ENCODE measurements around the gene IRF9.

The IRF9 gene

GRCh38 chr14:24156840-24157239 is 4.2 kb upstream of the IRF9 start:
- no peak for TF ChIP-seq EGR1 (IDR thresholded peaks at IDR 0.05)
- TF ChIP-seq CREB1 (IDR thresholded peaks at IDR 0.05; ENCODE audit: low read depth), result no peak
- no peak for TF ChIP-seq TAF1 (IDR thresholded peaks at IDR 0.05; ENCODE audit: low read depth)
- TF ChIP-seq TEAD4 (IDR thresholded peaks at IDR 0.05), result no peak
- TF ChIP-seq MAX (IDR thresholded peaks at IDR 0.05), result no peak
- no peak for TF ChIP-seq EP300 (IDR thresholded peaks at IDR 0.05; ENCODE audit: borderline replicate concordance)
- no peak for TF ChIP-seq CEBPB (IDR thresholded peaks at IDR 0.05)
- TF ChIP-seq TCF12 (IDR thresholded peaks at IDR 0.05; ENCODE audit: low read depth), result no peak
- no peak for TF ChIP-seq YY1 (IDR thresholded peaks at IDR 0.05; ENCODE audit: low read depth)
- TF ChIP-seq NFIC (IDR thresholded peaks at IDR 0.05), result no peak
- TF ChIP-seq FOXM1 (IDR thresholded peaks at IDR 0.05; ENCODE audit: borderline replicate concordance, low read depth), result no peak
- no peak for TF ChIP-seq RAD21 (IDR thresholded peaks at IDR 0.05; ENCODE audit: low read depth)
- TF ChIP-seq ZBTB7A (IDR thresholded peaks at IDR 0.05; ENCODE audit: low read depth), result no peak
- TF ChIP-seq REST (IDR thresholded peaks at IDR 0.05; ENCODE audit: low read depth), result no peak
- TF ChIP-seq USF1 (IDR thresholded peaks at IDR 0.05), result no peak

GRCh38 chr14:24157331-24157730 is 3.7 kb upstream of the IRF9 start:
- TF ChIP-seq ZBTB7A (IDR thresholded peaks at IDR 0.05; ENCODE audit: low read depth) (no peak), TAF1 (IDR thresholded peaks at IDR 0.05; ENCODE audit: low read depth) (no peak), TEAD4 (IDR thresholded peaks at IDR 0.05) (no peak), RAD21 (IDR thresholded peaks at IDR 0.05; ENCODE audit: low read depth) (no peak), TCF12 (IDR thresholded peaks at IDR 0.05; ENCODE audit: low read depth) (no peak), NFIC (IDR thresholded peaks at IDR 0.05) (no peak), CEBPB (IDR thresholded peaks at IDR 0.05) (no peak), USF1 (IDR thresholded peaks at IDR 0.05) (no peak), CREB1 (IDR thresholded peaks at IDR 0.05; ENCODE audit: low read depth) (no peak), REST (IDR thresholded peaks at IDR 0.05; ENCODE audit: low read depth) (no peak)

GRCh38 chr14:24159777-24160498 is 1.1 kb upstream of the IRF9 start:
- no peak for TF ChIP-seq TCF12 (IDR thresholded peaks at IDR 0.05; ENCODE audit: low read depth)
- TF ChIP-seq RAD21 (IDR thresholded peaks at IDR 0.05; ENCODE audit: low read depth), result no peak
- TF ChIP-seq MAX (IDR thresholded peaks at IDR 0.05), result no peak
- TF ChIP-seq CREB1 (IDR thresholded peaks at IDR 0.05; ENCODE audit: low read depth), result no peak
- no peak for TF ChIP-seq TAF1 (IDR thresholded peaks at IDR 0.05; ENCODE audit: low read depth)
- no peak for TF ChIP-seq CEBPB (IDR thresholded peaks at IDR 0.05)
- no peak for TF ChIP-seq EGR1 (IDR thresholded peaks at IDR 0.05)
- no peak for TF ChIP-seq YY1 (IDR thresholded peaks at IDR 0.05; ENCODE audit: low read depth)
- no peak for TF ChIP-seq FOXM1 (IDR thresholded peaks at IDR 0.05; ENCODE audit: borderline replicate concordance, low read depth)

GRCh38 chr14:24160499-24160849 is 591 bp upstream of the IRF9 start:
- TF ChIP-seq REST (IDR thresholded peaks at IDR 0.05; ENCODE audit: low read depth), result no peak
- no peak for TF ChIP-seq EP300 (IDR thresholded peaks at IDR 0.05; ENCODE audit: borderline replicate concordance)
- TF ChIP-seq MAX (IDR thresholded peaks at IDR 0.05), result no peak
- no peak for TF ChIP-seq TAF1 (IDR thresholded peaks at IDR 0.05; ENCODE audit: low read depth)
- no peak for TF ChIP-seq FOXM1 (IDR thresholded peaks at IDR 0.05; ENCODE audit: borderline replicate concordance, low read depth)
- TF ChIP-seq EGR1 (IDR thresholded peaks at IDR 0.05), result no peak
- no peak for TF ChIP-seq CEBPB (IDR thresholded peaks at IDR 0.05)
- no peak for TF ChIP-seq TCF12 (IDR thresholded peaks at IDR 0.05; ENCODE audit: low read depth)
- TF ChIP-seq YY1 (IDR thresholded peaks at IDR 0.05; ENCODE audit: low read depth), result no peak
- no peak for TF ChIP-seq USF1 (IDR thresholded peaks at IDR 0.05)
- no peak for TF ChIP-seq RAD21 (IDR thresholded peaks at IDR 0.05; ENCODE audit: low read depth)
- TF ChIP-seq NFIC (IDR thresholded peaks at IDR 0.05), result no peak
